GM12878 (cell line): Measurements from ENCODE around the gene MAGI2. TPM values are rescaled to one million over a fixed set of nuclear protein-coding genes. Genes with fewer than 3 reads are reported as not detected.

Experiments used
- ATAC-seq: fragments of 200-7000 bp; cut with Tn5 transposase; 3 replicates; pipeline ENCODE4 v1.9.1; 2020; ENCODE audit warnings: mild to moderate bottlenecking, moderate library complexity
- BruUV-seq: library from RNA; stranded (reverse); fragments of 400-500 nt; replicated peaks from 2 replicates; lab custom pipeline; 2021; lab: Mats Ljungman, UMichigan
- CTCF ChIA-PET: fragments of 300-600 bp; sonication (Branson Sonifier 250); formaldehyde crosslinking; extraction: SDS; loops from one replicate; lab custom pipeline; 2021; ENCODE audit warnings: inconsistent platforms; lab: Yijun Ruan, JAX
- POLR2A ChIA-PET: fragments of 350-600 bp; formaldehyde crosslinking; extraction: SDS; loops from one replicate; lab custom pipeline; 2021; ENCODE audit warnings: inconsistent platforms; lab: Charles Lee
- RAD21 ChIA-PET: fragments of 300-600 bp; sonication (Branson Sonifier 250); formaldehyde crosslinking; loops from one replicate; lab custom pipeline; 2023; ENCODE audit warnings: antibody characterized with exemption; ENCODE audit not compliant: unreplicated experiment; lab: Charles Lee
- SMC1A ChIA-PET: fragments of 300-600 bp; sonication (Branson Sonifier 250); formaldehyde crosslinking; loops from one replicate; lab custom pipeline; 2023; ENCODE audit not compliant: unreplicated experiment, uncharacterized antibody; lab: Charles Lee
- DNase-seq: peaks from one replicate; pipeline ENCODE4 v3.0.0-alpha.2; 2011; ENCODE audit warnings: low read depth, low spot score
- FAIRE-seq: peaks from 3 replicates; lab custom pipeline; 2011; peaks lifted over from hg19 to GRCh38; lab: Jason Lieb, UNC
- H2AFZ ChIP-seq: 2 replicates; pipeline ENCODE4 v1.6.0; 2011; ENCODE audit warnings: low read depth, low read length, control low read depth; ENCODE audit not compliant: control insufficient read depth
- H3K27ac ChIP-seq: 2 replicates; pipeline ENCODE4 v1.5.1; 2011; ENCODE audit warnings: control low read depth; ENCODE audit not compliant: control insufficient read depth, insufficient read depth
- H3K27me3 ChIP-seq, 2 experiments: replicated peaks in 1 of 2; 2 replicates each; pipeline versions ENCODE4 v1.6.0 to v1.6.1; 2011; ENCODE audit warnings: low read length in 1 of 2; ENCODE audit not compliant: control insufficient read depth in 2 of 2, insufficient read depth in 2 of 2
- H3K36me3 ChIP-seq, 2 experiments: 2 replicates each; pipeline ENCODE4 v1.5.1; 2011; ENCODE audit warnings: low read length in 1 of 2; ENCODE audit not compliant: control insufficient read depth in 2 of 2, insufficient read depth in 2 of 2
- H3K4me1 ChIP-seq: 2 replicates; pipeline ENCODE4 v1.6.1; 2011; ENCODE audit warnings: mild to moderate bottlenecking, low read length, moderate library complexity, mixed read lengths; ENCODE audit not compliant: control insufficient read depth, insufficient read depth
- H3K4me2 ChIP-seq: 2 replicates; pipeline ENCODE4 v1.6.0; 2011; ENCODE audit warnings: control low read depth; ENCODE audit not compliant: control insufficient read depth, insufficient read depth
- H3K4me3 ChIP-seq: fragments of 200-600 bp; sonication (generic); 2 replicates; pipeline ENCODE4 v1.5.1; 2016
- H3K79me2 ChIP-seq: 2 replicates; pipeline ENCODE4 v1.6.0; 2011; ENCODE audit warnings: low read length; ENCODE audit not compliant: control insufficient read depth, insufficient read depth
- H3K9ac ChIP-seq: 2 replicates; pipeline ENCODE4 v1.8.0; 2011; ENCODE audit warnings: low read length, control low read depth, mixed read lengths; ENCODE audit not compliant: control insufficient read depth, insufficient read depth
- H3K9me3 ChIP-seq: replicated peaks from 3 replicates; pipeline ENCODE4 v1.5.1; 2011; ENCODE audit warnings: mild to moderate bottlenecking, low read length; ENCODE audit not compliant: control insufficient read depth, insufficient read depth
- H4K20me1 ChIP-seq: 2 replicates; pipeline ENCODE4 v1.6.0; 2011; ENCODE audit not compliant: control insufficient read depth, insufficient read depth
- ATF2 ChIP-seq: IDR thresholded peaks from 2 replicates; pipeline ENCODE4 v1.6.1; 2012; ENCODE audit warnings: low read length, inconsistent platforms
- BHLHE40 ChIP-seq, 2 experiments: fragments of 450-650 bp in 1 of 2; IDR thresholded peaks; 2 replicates each; pipeline ENCODE4 v1.6.1; 2011 to 2017; ENCODE audit warnings: low read depth in 2 of 2, borderline replicate concordance in 1 of 2, improper control_type of control experiment in 1 of 2, low read length in 1 of 2, mild to moderate bottlenecking in 1 of 2
- CBFB ChIP-seq: IDR thresholded peaks from 2 replicates; pipeline ENCODE4 v1.6.1; 2016; ENCODE audit warnings: antibody characterized with exemption, low read depth
- EGR1 ChIP-seq, 2 experiments: IDR thresholded peaks; 1 replicate in 1 of 2; 2 replicates in 1 of 2; pipeline ENCODE4 v1.6.1; 2011 to 2012; ENCODE audit warnings: low read depth in 2 of 2, low read length in 2 of 2, borderline replicate concordance in 1 of 2, mild to moderate bottlenecking in 1 of 2, moderate library complexity in 1 of 2
- EP300 ChIP-seq, 2 experiments: fragments of 150-350 bp in 1 of 2; IDR thresholded peaks; 2 replicates each; pipeline ENCODE4 v1.6.1; 2011 to 2012; ENCODE audit warnings: low read depth in 2 of 2, low read length in 2 of 2, borderline replicate concordance in 1 of 2, improper control_type of control experiment in 1 of 2, inconsistent platforms in 1 of 2; ENCODE audit not compliant: control insufficient read depth in 1 of 2
- HDAC2 ChIP-seq: fragments of 200-600 bp; sonication (generic); IDR thresholded peaks from 2 replicates; pipeline ENCODE4 v1.6.1; 2017
- HDGF ChIP-seq: fragments of 450-650 bp; IDR thresholded peaks from 2 replicates; pipeline ENCODE4 v1.6.1; 2016; ENCODE audit warnings: antibody characterized with exemption
- KLF5 ChIP-seq: fragments of 450-650 bp; IDR thresholded peaks from 2 replicates; pipeline ENCODE4 v1.6.1; 2014; ENCODE audit warnings: mild to moderate bottlenecking; ENCODE audit not compliant: partially characterized antibody
- PKNOX1 ChIP-seq: fragments of 450-650 bp; IDR thresholded peaks from 2 replicates; pipeline ENCODE4 v1.6.1; 2016; ENCODE audit warnings: mild to moderate bottlenecking
- RAD21 ChIP-seq: IDR thresholded peaks from 2 replicates; pipeline ENCODE4 v1.6.1; 2011; ENCODE audit warnings: mild to moderate bottlenecking, low read depth, low read length, moderate library complexity; ENCODE audit not compliant: insufficient read depth
- RELB ChIP-seq: fragments of 450-650 bp; IDR thresholded peaks from 2 replicates; pipeline ENCODE4 v1.6.1; 2017; ENCODE audit warnings: low read depth, mild to moderate bottlenecking, moderate library complexity
- SKIL ChIP-seq: fragments of 450-650 bp; IDR thresholded peaks from 2 replicates; pipeline ENCODE4 v1.6.1; 2017; ENCODE audit warnings: mild to moderate bottlenecking, low read depth, inconsistent platforms; ENCODE audit not compliant: poor library complexity, severe bottlenecking
- TCF3 ChIP-seq: IDR thresholded peaks from 2 replicates; pipeline ENCODE4 v1.6.1; 2012; ENCODE audit warnings: low read depth, mild to moderate bottlenecking, low read length, borderline replicate concordance; ENCODE audit not compliant: insufficient read depth
- ZNF274 ChIP-seq: IDR thresholded peaks from one replicate; pipeline ENCODE4 v1.8.0; 2011; ENCODE audit not compliant: insufficient read length, insufficient read depth
- WGBS: methylation state at CpG from one replicate; pipeline ENCODE4 v1.1.6; 2016; ENCODE audit warnings: low lambda C conversion rate; ENCODE audit not compliant: insufficient replicate concordance, insufficient coverage; ENCODE audit errors: missing lambda C conversion rate; 5-methylcytosine and 5-hydroxymethylcytosine counted together
- in situ Hi-C: fragments of 300-500 bp; cut with MboI; formaldehyde crosslinking; loops from 9 replicates; pipeline ENCODE4 v1.14.3; 2018; ENCODE audit warnings: mixed read lengths
- intact Hi-C: fragments of 100-400 bp; cut with micrococcal nuclease; formaldehyde crosslinking; loops from one replicate; pipeline ENCODE4 v1.14.2; 2022; ENCODE audit not compliant: unreplicated experiment
- polyA plus RNA-seq, 11 experiments: library from polyadenylated mRNA; depleted of rRNA in 4 of 11; unstranded in 6 of 11; stranded (reverse) in 5 of 11; fragments of >200 nt; fragmentation: Nextera tagmentation in 4 of 11; fragmentation: Illumina TruSeq in 1 of 11; extraction: Ambion mirVana in 4 of 11; extraction: Trizol in 1 of 11; gene quantifications; 1 replicate in 1 of 11; 2 replicates in 10 of 11; pipeline versions ENCODE4 v1.2.1 to v1.2.3, GENCODE V29; 2011 to 2016; ENCODE audit warnings: inconsistent platforms in 2 of 11, missing spikeins in 2 of 11, low read depth in 1 of 11
- total RNA-seq, 4 experiments: library from RNA; depleted of rRNA in 3 of 4; stranded (reverse); fragments of >200 nt in 3 of 4; fragmentation: Illumina TruSeq in 1 of 4; extraction: Trizol in 1 of 4; gene quantifications; 2 replicates each; pipeline versions ENCODE4 v1.2.1 to v1.2.3, GENCODE V29; 2013 to 2021

Gene MAGI2
- total and polyA plus RNA-seq, 10 of the 15 experiments (the other 5 are each of a cell fraction or from before 2014, with no cell fraction given) = 0.01 to 0.31 (median 0.05) TPM; not detected in 2

GRCh38 chr7:79124331-79124730 lies 329.1 kb downstream of the MAGI2 start (continued):
- no peak for TF ChIP-seq PKNOX1

GRCh38 chr7:79118143-79118542 lies 335.3 kb downstream of the MAGI2 start:
- BruUV-seq = no TSS peak
- Histone ChIP-seq H3K27ac (no peak overlapping the region), H3K36me3 (no peaks in the 10 kb centered on the region), H3K79me2 (no peaks in the 10 kb centered on the region), H3K4me1 (no peaks in the 10 kb centered on the region), H3K9me3 (no peaks in the 10 kb centered on the region), H2AFZ (no peak overlapping the region), H4K20me1 (no peaks in the 10 kb centered on the region), H3K27me3 (no peaks in the 10 kb centered on the region), H3K9ac (no peak overlapping the region), H3K4me2 (no peak overlapping the region), H3K4me3 (no peak overlapping the region)
- RAD21 ChIA-PET = no interaction called here
- POLR2A ChIA-PET = no interaction called here
- CTCF ChIA-PET = no interaction called here
- intact Hi-C loops (no loop called here), in situ Hi-C loops (no loop called here)
- SMC1A ChIA-PET = interaction anchor here (1.4 kb wide), 1 partner anchor 27 kb away, joined by 3 read pairs; no protein-coding TSS in a partner anchor
- FAIRE-seq = no peak
- no peak for ATAC-seq
- no peak for DNase-seq
- WGBS = 0% methylated on average over 1 of the region's 1 CpG
- no peak for TF ChIP-seq ATF2
- TF ChIP-seq TCF3 = no peak
- TF ChIP-seq CBFB = no peak
- no peak for TF ChIP-seq HDGF
- no peak for TF ChIP-seq KLF5
- TF ChIP-seq RAD21 = no peak
- TF ChIP-seq EP300 (IDR thresholded peaks at IDR 0.05; ENCODE audit: borderline replicate concordance in 1 of 2, control insufficient read depth in 1 of 2, low read depth in 2 of 2, low read length in 2 of 2) = no peak
- TF ChIP-seq SKIL = no peak
- no peak for TF ChIP-seq HDAC2
- no peak for TF ChIP-seq BHLHE40 (IDR thresholded peaks at IDR 0.05; ENCODE audit: borderline replicate concordance in 1 of 2, low read depth in 2 of 2, low read length in 1 of 2)
- no peak for TF ChIP-seq RELB
- no peak for TF ChIP-seq EGR1 (IDR thresholded peaks at IDR 0.05; ENCODE audit: borderline replicate concordance in 1 of 2, low read depth in 2 of 2, low read length in 2 of 2)
- TF ChIP-seq ZNF274 = no peak
